GM12892 (cell line): Measurements from ENCODE around the gene AGA.

Experiments
- POLR2A ChIP-seq: IDR thresholded peaks from 2 replicates; pipeline ENCODE4 v1.6.1; 2011; ENCODE audit warnings: low read depth, low read length, control low read depth
- POLR2AphosphoS5 ChIP-seq: IDR thresholded peaks from 2 replicates; pipeline ENCODE4 v1.6.1; 2011; ENCODE audit warnings: low read depth, low read length, control low read depth

- no peak for TF ChIP-seq POLR2A
- no peak for TF ChIP-seq POLR2AphosphoS5
These were observed 37.9 kb downstream of the AGA start for GRCh38 chr4:177404342-177404741.
